OCI-M2 (cell line): Measurements from ENCODE around the gene TMSB10.
"Not testable (repeated sequence)": the region's sequence is repeated elsewhere in the genome, so short reads cannot be mapped to it uniquely, and the experiment has no call there.

Experiments
- DNase-seq: peaks from one replicate; lab custom pipeline; 2025; ENCODE audit not compliant: unreplicated experiment; lab: John Stamatoyannopoulos, UW

Gene TMSB10

DNA sequence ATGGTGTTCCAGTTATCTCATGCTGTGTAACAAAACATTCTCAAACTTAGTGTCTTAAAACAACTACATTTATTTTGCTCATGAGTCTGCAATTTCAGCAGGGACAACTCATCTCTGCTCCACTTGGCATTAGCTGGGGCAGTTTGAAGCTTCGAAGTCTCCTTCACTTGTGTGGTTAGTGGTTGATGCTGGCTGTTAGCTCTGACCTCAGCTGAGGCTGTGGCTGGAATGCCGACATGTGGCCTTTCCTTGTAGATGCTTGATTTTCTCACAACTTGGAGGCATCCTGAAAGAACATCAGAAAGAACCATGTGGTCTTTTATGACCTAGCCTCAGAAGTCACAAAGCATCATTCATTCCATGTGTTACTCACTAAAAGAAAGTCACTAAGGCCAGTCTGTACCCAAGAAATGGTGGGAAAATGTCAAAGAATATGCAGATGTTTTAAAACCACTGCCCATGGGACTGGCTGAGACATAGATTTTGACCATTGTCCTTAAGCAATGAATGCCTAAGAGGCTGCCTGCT lies 3.8 kb upstream of the TMSB10 start:
- no peak for DNase-seq

DNA sequence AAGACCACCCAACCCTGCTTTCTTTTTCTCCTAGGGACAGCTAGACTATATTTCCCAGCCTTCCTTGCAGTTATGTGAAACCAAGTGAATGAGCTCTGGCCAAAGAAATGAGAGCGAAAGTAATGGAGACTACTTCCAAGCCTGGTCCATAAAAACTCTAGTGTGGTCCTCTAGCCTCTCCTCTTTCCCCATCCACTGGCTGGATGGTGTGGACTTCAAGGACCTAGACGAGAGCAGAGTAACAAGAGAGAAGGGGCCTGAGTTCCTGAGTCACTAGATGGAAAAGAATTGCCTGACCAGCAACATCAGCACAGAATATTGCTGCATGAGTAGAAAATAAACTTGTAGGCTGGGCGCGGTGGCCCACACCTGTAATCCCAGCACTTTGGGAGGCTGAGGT lies 2.9 kb upstream of the TMSB10 start:
- DNase-seq = no peak

DNA sequence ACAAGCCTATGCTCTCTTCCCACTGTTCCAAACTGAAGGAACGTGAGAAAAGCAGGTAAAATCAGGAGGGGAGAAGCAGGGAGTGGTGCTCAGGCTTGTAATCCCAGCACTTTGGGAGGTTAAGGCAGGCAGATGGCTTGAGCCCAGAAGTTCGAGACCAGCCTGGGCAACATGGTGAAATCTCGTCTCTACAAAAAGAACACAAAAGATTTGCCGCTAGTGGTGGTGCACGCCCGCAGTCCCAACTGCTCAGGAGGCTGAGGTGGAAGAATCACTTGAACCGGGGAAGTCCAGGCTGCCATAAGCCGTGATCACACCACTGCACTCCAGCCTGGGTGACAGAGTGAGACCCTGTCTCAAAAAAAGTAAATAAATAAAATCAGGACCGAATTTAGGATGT lies 1.3 kb upstream of the TMSB10 start:
- no peak for DNase-seq

DNA sequence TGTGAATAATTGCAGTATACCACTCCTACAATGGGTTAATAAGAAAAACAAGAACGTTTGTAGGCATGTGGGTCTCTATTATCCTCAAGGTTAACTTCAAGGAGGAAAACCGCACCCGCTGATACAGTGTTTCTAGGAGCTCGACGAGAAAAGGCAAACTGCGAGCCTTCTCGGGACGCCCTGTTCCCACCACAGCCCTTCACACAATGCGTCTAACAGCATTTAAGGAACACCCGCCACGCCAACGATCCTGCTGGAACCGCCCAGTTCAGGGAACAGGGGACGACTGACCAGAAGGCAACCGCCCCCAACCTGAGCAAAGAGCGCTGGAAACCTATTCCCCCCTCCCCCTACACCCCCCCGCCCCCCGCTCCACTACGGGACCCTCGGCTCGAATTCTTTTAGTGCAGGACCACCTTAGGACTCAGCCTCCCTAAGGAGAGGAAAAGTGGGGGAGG lies 710 bp upstream of the TMSB10 start:
- no peak for DNase-seq

DNA sequence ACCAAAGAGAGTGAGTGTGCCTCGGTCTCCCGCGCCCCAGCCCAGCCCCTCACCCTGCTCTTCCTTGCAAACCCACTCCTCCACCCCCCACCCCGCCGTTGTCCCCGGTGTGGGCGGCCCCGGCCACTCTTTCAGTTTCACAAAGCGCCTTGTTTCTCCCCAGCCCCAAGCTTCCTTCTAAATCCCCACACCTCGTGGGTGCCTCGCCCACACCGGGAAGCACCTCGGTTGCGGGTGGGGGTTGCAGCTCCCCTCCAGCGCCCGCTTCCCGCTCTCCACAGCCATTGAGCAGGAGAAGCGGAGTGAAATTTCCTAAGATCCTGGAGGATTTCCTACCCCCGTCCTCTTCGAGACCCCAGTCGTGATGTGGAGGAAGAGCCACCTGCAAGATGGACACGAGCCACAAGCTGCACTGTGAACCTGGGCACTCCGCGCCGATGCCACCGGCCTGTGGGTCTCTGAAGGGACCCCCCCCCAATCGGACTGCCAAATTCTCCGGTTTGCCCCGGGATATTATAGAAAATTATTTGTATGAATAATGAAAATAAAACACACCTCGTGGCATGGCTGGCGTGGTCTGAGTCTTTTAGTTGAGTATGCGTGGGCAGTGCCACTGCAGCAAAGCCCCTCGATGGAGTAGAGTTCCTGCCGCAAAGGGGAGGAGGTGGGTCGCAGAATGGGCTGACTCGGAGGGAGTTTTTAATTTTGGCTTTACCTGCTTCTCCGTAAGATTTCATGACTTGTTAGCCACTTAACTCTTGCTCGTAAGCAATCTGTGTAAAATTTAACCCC lies 848 bp downstream of the TMSB10 start:
- no peak for DNase-seq

DNA sequence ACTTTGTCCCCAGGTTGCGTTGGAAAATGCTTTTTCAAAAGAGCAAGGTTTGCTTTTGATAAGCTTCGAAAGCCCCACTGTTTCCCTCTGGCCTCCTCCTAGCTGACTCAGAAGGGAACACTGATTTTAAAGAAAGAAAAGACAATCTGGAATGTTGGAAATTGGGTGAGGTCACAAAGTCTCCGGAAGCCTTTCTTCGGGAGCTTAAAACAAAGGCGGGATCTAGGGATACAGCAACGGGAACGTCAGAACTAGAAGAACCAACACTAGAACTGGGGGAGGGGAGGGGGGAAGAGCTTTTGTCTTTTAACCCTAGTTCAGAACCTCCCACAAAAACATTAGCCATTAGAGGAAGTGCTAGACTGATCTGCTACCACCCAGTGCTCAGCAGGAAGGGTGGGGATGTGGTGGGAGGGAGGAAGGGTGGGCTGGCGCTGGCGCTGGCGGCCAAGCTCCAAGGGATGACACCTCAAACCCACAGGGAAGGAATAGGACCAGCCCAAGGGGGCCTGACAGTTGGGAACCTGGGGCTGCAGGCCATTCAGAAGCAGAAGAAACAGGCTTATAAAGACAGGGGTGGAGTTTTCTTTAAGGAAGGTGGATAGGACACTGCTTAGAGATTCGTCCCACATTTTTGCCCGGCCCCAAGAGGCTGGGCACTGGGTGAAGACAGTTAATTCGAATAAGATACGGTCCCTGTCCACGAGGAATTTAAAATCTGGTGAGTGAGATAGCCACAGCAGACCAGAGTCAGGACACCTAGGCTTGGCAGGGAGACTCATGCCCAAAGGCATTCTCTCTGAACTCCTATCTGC lies 1.7 kb downstream of the TMSB10 start:
- no peak for DNase-seq

DNA sequence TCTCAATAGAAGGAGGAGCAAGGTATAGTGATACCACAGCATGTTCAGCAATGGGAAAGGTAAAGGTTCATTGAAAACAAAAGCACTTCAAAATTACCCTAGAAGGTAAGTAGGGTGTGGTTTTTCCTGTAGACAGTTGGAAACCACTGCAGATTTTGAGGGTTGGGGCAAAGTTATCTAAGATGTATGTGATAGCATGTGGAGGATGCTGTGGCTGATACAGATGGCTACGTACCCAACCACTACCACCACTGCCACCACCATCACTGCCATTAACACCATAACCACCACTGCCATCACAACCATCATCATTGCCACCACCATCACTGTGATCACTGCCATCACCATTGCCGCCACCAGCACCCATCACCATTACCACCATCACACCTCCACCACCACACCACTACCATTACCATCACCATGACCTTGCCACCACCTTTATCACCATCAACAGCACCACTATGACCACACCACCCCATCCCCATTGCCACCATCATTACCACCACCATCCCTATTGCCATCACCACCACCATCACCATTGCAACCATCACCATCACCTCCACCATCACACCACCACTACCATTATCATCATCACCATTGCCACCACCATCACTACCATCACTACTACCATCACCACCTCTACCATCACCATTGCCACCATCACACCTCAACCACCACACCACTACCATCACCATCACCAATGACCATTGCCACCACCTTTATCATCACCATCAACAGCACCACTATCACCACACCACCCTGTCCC lies 3.7 kb downstream of the TMSB10 start:
- DNase-seq = no peak

DNA sequence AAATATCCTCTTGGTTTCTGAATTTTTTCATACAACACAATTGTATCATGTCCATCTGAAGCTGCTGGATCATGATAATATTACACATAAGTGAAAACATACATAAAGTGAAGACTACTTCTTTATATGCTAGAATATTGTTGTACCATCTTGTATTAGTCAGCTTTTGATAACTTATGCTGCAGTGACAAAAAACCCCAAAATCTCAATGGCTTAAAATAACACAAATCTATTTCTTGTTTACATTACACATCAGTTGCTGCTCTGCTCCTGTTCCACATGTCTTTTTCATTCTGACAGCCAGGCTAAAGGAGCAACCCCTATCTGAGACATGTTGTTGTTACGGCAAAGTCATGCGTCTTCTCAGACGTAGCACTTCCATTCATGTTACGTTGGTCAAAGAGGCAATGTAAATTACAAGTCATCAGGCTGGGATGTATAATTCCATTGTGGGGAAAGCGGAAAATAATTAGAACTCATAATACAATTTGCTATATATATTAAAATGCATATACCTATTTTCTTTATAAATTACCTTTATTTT lies 5.8 kb downstream of the TMSB10 start:
- no peak for DNase-seq

DNA sequence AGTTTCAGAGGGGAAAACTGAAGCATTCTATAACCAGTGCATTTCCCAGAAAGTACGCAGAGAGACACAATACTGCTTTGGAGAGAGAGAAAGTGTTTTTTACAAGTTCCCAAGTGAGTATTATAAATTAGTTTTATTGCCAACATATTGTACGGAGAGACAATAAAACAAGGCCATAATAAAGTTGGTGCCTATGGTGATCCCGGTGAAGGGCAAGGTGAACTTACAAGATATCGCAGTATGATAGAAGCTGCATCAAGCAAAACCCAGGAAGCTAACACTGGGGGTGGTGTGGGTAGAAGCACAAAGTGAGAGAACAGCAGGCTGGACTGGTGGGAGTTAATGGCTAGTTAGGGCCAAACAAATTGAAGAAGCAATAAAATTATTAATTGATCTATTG lies 7.5 kb downstream of the TMSB10 start:
- DNase-seq = no peak

DNA sequence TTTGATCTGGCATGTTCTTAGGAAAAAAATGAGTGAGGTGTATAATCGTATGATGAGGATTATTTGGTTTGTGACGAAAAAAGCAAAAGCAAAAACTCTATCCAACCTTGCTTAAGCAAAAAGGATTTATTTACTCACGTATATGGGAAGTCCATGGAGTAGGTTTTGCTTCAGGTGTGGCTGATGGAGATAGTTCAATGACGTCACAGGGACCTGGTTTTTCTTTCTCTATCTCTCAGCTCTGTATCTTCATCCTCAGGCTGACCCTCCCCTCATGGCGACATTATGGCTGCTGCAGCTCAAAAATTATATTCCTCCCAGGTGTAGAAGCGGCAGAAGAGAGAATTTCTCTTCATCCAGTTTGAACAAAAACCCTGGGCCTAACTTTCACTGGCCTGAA lies 8.9 kb downstream of the TMSB10 start:
- DNase-seq = no peak

DNA sequence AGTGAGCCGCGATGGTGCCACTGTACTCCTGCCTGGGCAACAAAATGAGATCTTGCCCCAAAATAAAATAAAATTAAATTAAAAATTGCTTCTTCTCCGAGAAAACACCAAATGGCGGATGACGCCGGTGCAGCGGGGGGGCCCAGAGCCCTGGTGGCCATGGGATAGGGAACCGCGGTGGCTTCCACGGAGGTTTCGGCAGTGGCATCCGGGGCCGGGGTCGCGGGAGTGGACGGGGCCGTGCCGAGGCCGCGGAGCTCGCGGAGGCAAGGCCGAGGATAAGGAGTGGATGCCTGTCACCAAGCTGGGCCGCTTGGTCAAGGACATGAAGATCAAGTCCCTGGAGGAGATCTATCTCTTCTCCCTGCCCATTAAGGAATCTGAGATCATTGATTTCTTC lies 10.2 kb downstream of the TMSB10 start:
- not testable (repeated sequence) for DNase-seq

DNA sequence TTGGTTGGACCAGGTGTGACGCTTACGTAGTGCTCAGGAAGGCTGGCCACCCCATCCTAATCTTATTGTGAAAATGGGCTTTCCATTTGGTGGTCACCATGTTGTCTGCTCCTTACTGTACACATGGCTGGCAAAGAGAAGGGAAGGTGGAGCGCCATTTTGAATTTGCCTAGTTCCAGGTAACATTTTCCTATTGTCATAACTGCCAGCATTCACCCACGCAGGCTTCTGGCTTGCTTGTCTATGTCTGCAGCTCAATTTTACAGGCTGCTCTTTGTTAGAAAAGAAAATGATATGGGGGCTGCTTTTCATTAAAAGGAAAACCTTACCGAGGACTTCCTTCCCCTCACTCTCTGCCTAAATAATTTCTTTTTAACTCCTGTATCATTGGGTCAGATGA lies 12.4 kb downstream of the TMSB10 start:
- not testable (repeated sequence) for DNase-seq

DNA sequence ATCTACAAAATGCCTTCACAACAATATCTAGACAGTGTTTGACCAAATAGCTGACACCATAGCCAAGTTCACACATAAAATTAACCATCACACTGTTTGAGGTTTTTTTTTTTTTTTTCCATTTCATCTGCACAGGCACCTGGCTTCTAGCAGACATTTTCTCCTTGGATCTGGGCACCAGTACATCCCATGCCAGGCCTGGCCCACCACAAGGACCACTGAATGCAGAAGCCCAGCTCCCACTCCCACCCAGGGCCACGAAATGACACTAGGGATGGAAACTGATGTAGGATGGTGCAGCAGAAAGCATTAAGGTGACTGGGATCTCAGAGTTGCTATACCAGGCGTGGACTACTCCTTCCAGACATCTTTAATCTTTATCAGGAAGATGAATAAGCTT lies 13.0 kb downstream of the TMSB10 start:
- DNase-seq = no peak

DNA sequence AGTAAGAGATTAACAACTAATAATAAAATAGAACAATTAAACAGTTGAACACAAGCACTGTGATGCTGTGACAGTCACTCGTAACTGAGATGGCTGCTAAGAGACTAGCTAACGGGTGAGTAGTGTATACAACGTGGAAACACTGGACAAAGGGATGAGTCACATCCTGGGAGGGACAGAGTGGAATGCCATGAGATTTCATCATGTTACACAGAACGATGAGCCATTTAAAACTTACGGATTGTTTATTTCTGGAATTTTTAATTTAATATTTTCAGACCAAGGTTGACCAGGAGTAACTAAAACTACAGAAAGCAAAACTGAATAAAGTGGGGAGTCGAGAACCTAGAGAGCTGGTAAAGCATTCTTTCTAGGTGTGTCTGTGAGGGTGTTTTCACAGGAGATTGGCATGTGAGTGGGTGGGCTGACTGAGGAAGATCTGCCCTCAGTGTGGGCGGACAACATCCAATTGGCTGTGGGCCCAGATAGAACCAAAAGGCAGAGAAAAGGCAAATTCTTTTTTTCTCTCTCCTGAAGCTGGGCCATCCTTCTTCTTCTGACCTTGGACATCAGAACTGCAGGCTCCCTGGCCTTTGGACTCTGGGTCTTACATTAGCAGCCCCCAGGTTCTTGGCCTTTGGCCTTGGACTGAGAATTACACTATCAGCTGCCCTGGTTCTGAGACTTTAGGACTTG lies 14.6 kb downstream of the TMSB10 start:
- DNase-seq = no peak

DNA sequence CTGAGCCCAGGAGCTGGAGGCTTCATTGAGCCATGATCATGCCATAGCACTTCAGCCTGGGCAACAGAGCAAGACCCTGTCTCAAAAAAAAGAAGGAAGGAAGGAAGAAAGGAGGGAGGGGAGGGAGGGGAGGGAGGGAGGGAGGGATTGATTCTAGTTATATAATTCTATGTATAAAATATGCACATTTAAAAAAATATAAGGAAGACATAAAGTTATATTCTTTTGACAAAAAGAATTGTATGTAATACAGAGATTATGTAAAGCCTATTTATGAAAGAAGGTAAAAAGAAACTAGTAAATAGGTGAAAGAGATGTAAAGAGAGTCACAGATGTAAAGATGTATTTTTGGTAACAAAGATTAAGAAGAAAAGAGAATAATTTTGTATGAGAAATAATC lies 17.6 kb downstream of the TMSB10 start:
- no peak for DNase-seq

DNA sequence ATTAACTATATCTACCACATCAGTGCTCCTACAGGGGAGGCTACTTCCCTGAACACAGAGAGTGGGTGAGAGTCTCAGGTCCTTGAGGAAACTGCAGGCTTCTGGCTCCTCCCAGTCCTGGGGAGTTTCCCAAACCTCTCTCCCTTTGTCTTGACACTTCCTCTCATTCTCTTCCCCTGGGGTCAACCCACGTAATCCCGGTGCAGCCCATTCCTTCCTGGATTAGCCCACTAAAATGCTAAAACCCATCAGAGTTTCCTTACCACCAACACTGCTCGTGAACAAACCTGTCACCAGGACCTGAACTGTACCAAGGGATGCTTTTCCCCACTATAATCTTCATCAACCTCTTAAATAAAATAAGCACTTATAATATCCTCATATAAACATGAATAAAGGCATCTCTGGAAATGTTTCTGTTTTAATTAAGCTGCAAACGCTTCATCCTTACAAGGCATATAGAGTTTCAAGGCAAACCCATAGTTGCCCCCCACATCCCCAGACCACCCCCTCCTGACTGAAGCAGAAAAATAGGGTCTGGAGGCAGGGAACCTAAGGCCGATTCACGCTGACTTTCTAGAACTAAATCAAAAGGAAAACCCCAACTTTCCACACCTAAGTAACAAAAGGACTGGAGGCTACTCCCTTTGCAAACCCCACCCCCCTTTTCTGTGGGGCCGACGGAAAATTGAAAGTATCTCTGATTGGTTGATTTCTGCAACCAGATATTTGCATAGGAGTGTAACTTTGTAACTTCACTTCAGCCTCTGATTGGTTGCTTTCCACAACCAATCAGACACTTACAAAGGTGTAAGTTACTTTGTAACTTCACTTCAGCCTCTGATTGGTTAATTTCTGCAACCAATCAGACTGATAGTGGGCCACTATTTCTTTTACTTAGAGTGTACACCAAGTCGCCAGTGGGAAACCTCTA lies 19.0 kb downstream of the TMSB10 start:
- DNase-seq = no peak

DNA sequence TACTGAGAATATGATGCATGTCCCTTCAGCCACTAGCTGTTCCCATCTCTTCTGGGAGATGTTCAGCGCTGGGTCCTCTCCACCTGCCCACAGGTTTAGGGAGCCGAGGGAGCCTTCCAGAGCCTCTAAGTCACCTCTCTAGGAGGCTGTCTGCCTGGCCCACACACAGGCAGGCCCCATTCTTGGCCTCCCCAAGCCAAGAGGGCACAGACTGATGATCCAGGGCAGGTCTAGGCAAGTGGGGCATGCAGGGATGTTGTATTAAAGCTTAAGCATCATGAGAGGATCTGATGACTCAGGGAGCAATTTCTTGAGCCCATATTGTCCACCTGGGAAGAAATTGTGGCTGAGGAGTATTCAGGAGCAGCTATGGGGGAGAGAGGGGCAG lies 19.9 kb downstream of the TMSB10 start:
- no peak for DNase-seq

DNA sequence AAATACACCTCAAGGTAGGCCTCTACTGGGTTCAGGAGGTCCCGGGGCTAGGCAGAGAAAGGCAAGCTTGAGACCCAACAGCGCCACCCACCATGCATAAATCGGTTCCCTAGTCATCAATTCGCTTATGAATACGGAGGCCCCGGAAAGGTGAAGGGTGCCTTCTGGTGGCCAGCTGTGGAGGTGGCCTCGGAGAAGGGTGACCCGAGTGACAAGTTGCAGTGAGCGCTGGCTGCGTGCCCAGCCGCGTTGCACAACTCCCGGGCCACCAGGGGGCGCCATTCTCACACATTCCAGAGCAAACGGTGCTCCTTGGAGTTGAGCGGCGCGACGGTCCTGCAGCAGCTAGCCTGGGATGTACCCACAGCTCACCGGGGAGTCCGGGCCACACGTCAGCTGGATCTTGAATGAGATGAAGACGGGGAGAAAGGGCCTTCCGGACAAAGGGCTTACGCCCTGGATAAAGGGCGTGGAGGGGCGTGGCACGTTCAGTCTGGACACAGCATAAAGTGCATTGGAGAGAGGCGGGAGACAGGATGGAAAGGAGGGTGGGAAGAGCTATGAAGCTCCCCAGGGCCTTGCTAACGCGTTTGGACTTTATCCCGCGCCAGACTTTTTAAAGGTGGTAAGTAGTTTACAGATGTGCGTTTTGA lies 20.4 kb downstream of the TMSB10 start:
- DNase-seq = peak; percentile 65

DNA sequence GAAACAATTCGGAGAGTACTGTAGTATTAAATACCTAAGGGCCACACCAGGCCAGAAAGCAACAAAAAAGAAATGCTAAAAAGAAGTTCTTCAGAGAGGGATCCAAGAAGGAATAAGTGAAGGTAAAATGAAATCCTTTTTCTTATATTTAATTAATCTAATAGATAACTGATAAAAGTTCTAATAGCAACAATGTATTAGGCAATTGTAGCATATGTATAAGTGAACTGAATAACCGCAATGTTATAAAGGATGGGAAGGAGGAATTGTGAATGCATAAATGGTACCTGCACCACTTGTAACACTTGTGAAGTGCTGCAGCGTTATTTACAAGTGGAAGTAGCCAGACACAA lies 21.8 kb downstream of the TMSB10 start:
- DNase-seq = no peak
